AG10803 (cell line): ENCODE results near the gene PGAM5.
A peak's percentile ranks its signal among the peaks of the same experiment; 100 is the strongest.

ENCODE experiments used
- DNase-seq: peaks from one replicate; pipeline ENCODE4 v3.0.0; 2010; ENCODE audit warnings: low read depth
- H3K4me3 ChIP-seq: 2 replicates; pipeline ENCODE4 v1.5.1; 2011; ENCODE audit warnings: mild to moderate bottlenecking, low read length, control low read depth
- CTCF ChIP-seq: conservative IDR thresholded peaks from 2 replicates; pipeline ENCODE4 v1.5.1; 2011; ENCODE audit warnings: mild to moderate bottlenecking, low read length, control low read depth, inconsistent platforms

The PGAM5 gene

GRCh38 chr12:132761921-132762583 is 51.4 kb downstream of the PGAM5 start:
- peak overlapping the region; percentile 68 for H3K4me3 ChIP-seq
- DNase-seq = peak; percentile 90
- no peak for TF ChIP-seq CTCF

GRCh38 chr12:132764231-132764630 is 53.6 kb downstream of the PGAM5 start:
- TF ChIP-seq CTCF = no peak
- no peak for DNase-seq
- no peak overlapping the region for H3K4me3 ChIP-seq

GRCh38 chr12:132765361-132765760 is 54.7 kb downstream of the PGAM5 start:
- DNase-seq = no peak
- TF ChIP-seq CTCF = no peak
- no peak overlapping the region for H3K4me3 ChIP-seq

- H3K4me3 ChIP-seq = no peak overlapping the region
- peak; percentile 11 for DNase-seq
- TF ChIP-seq CTCF = no peak
These were observed 55.9 kb downstream of the PGAM5 start for GRCh38 chr12:132766380-132767085.

GRCh38 chr12:132771126-132771838 is 60.6 kb downstream of the PGAM5 start:
- no peak for TF ChIP-seq CTCF
- no peak overlapping the region for H3K4me3 ChIP-seq
- DNase-seq = peak; percentile 58
